Kidney (tissue), 14 donors: ENCODE results near the gene TACR2. TPM values are rescaled to one million over a fixed set of nuclear protein-coding genes. Genes with fewer than 3 reads are reported as not detected.

ENCODE experiments used
- DNase-seq, 5 donors: peaks; one replicate each; pipeline ENCODE4 v3.0.0-alpha.2; 2013 to 2020
- FAIRE-seq: peaks from 2 replicates; lab custom pipeline; 2012; peaks lifted over from hg19 to GRCh38; lab: Jason Lieb, UNC
- H3K27ac ChIP-seq, 2 donors: one replicate each; pipeline ENCODE4 v1.7.0; 2013; ENCODE audit warnings: low read depth in 2 of 2, low read length in 2 of 2, inconsistent platforms in 1 of 2
- H3K27me3 ChIP-seq: one replicate; pipeline ENCODE4 v1.7.1; 2013; ENCODE audit warnings: low read length, inconsistent platforms; ENCODE audit not compliant: control insufficient read depth, insufficient read depth
- H3K36me3 ChIP-seq, 3 donors: one replicate each; pipeline versions ENCODE4 v1.7.0 to v1.7.1; 2013; ENCODE audit warnings: low read length in 3 of 3, control low read depth in 1 of 3, inconsistent platforms in 1 of 3; ENCODE audit not compliant: insufficient read depth in 3 of 3, control insufficient read depth in 2 of 3
- H3K4me1 ChIP-seq, 3 donors: one replicate each; pipeline versions ENCODE4 v1.7.0 to v1.7.1; 2013; ENCODE audit warnings: low read length in 3 of 3, inconsistent platforms in 1 of 3, low read depth in 1 of 3; ENCODE audit not compliant: control insufficient read depth in 2 of 3, insufficient read depth in 2 of 3
- H3K4me3 ChIP-seq, 3 donors: one replicate each; pipeline versions ENCODE4 v1.7.0 to v1.8.1; 2013; ENCODE audit warnings: low read length in 3 of 3, control low read depth in 1 of 3, inconsistent platforms in 1 of 3
- H3K9ac ChIP-seq, 3 donors: one replicate each; pipeline versions ENCODE4 v1.7.0 to v1.7.1; 2013; ENCODE audit warnings: low read length in 3 of 3, control low read depth in 1 of 3, inconsistent platforms in 1 of 3
- H3K9me3 ChIP-seq, 3 donors: one replicate each; pipeline versions ENCODE4 v1.7.0 to v1.7.1; 2013; ENCODE audit warnings: low read length in 3 of 3, control low read depth in 1 of 3, inconsistent platforms in 1 of 3; ENCODE audit not compliant: control insufficient read depth in 2 of 3, insufficient read depth in 1 of 3
- intact Hi-C: fragments of 100-400 bp; cut with DNase I; formaldehyde crosslinking; loops from one replicate; pipeline ENCODE4 v1.11.1; 2022
- polyA plus RNA-seq: library from polyadenylated mRNA; stranded (reverse); fragments of 350-450 nt; fragmentation: Illumina TruSeq; extraction: RNeasy Lipid Tissue Mini Kit (QIAGEN cat#74804); gene quantifications from one replicate; pipeline ENCODE4 v1.2.3, GENCODE V29; 2014; ENCODE audit warnings: low read depth, low replicate concordance; ENCODE audit not compliant: insufficient read depth
- total RNA-seq: library from RNA; stranded (reverse); fragmentation: NEBNext Ultra II Directional; extraction: Animal tissue kit (Norgen Biotek cat#: 25700); gene quantifications from one replicate; pipeline ENCODE4 v1.2.1, GENCODE V29; 2021
- TF ChIP-seq, protein P1 (sequence below): IDR thresholded peaks from 3 replicates; pipeline ENCODE4 v1.5.1; 2012; ENCODE audit warnings: mild to moderate bottlenecking, moderate library complexity, borderline replicate concordance; ENCODE audit not compliant: insufficient read depth; ENCODE audit errors: extremely low read depth
- donor health status: control.
- donor health status: control.
- donor health status: control.
- donor health status: control.
- donor health status: control.
- donor health status: DM: yes; HTN: yes; CAD: no.
- donor health status: Normal renal cell carcinoma (clear cell type).

TACR2 gene
- total and polyA plus RNA-seq, 2 donors from 2014 or later = 0.37 to 0.38 TPM

DNA sequence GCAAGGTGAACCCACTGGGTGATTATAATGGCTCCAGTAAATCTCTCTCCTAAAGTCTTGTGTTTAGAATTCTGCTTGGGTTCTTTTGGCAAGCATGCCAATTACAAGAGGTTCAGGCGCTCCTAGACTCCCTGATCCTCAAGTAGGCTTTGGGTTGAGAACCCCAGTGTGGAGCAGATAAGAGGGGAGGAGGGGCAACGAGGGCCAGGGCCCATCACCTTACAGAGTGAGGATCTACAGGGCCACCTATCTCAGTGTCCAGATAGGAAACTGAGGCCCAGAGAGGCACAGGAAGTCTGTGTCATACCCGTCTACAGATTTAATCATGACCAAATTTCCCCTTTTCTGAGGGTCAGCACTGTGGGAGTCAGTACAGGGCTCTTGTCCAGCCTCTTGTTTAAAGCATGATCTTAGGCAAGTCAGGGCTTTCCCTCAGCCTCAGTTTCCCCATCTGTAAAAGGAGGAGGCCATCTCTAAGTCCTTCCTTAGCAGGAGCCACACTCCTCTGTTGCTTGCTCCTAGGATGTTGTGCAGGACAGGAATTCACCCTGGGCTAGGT, 4.4 kb downstream of the TACR2 start:
- Histone ChIP-seq H3K4me3 (no peak overlapping the region), H3K36me3 (no peaks in the 10 kb centered on the region), H3K4me1 (peaks cover 0 to 5% (median 0%) of the 10 kb centered on the region in 3 donors), H3K9ac (no peak overlapping the region), H3K27me3 (no peaks in the 10 kb centered on the region), H3K9me3 (no peaks in the 10 kb centered on the region), H3K27ac (no peak overlapping the region)
- FAIRE-seq (no peak), DNase-seq (no peak)
- intact Hi-C loops = no loop called here
- TF ChIP-seq, protein P1, sequence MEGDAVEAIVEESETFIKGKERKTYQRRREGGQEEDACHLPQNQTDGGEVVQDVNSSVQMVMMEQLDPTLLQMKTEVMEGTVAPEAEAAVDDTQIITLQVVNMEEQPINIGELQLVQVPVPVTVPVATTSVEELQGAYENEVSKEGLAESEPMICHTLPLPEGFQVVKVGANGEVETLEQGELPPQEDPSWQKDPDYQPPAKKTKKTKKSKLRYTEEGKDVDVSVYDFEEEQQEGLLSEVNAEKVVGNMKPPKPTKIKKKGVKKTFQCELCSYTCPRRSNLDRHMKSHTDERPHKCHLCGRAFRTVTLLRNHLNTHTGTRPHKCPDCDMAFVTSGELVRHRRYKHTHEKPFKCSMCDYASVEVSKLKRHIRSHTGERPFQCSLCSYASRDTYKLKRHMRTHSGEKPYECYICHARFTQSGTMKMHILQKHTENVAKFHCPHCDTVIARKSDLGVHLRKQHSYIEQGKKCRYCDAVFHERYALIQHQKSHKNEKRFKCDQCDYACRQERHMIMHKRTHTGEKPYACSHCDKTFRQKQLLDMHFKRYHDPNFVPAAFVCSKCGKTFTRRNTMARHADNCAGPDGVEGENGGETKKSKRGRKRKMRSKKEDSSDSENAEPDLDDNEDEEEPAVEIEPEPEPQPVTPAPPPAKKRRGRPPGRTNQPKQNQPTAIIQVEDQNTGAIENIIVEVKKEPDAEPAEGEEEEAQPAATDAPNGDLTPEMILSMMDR = no peak

DNA sequence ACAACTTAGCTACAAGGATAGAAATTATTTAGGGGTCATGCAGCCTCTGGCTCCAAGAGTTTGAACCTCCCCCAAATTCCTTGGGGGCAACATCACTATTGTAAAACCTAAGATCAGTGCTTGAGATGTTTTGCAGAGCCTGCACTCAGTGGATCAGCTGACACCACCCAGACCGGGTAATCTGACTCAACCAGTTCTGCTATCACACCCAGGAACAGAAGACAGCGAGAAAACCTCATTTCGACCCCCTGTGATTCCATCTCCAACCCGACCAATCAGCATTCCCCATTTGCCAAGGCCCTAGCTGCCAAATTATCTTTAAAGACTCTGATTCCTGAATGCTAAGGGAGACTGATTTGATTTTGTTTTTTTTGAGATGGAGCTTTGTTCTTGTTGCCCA, 5.2 kb downstream of the TACR2 start:
- intact Hi-C loops = no loop called here

DNA sequence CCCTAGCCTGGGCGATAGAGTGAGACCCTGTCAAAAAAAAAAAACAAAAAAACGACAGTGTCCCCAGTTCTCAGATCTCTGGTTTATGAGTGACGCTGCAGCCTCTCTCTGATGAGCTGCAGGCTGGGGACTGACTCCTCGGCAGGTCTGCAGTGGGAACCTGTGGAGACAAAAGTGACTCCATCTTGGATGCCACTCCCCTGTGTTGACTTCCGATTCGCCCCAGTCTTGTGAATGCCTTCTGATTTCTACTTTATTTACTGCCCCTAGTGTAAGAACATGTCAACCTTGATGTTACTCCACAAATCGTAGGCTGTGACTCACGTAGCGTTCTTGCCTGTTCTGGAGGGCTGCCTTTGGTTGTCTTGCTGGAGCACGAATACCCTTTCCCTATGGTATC, 6.2 kb downstream of the TACR2 start:
- H3K27ac ChIP-seq = no peak overlapping the region
- no peak overlapping the region for H3K4me3 ChIP-seq
- DNase-seq (no peak), FAIRE-seq (no peak)
- no peak overlapping the region for H3K9ac ChIP-seq
- TF ChIP-seq, protein P1 = no peak
- H3K4me1 ChIP-seq = peaks cover 0 to 11% (median 0%) of the 10 kb centered on the region in 3 donors
- intact Hi-C loops = no loop called here
- no peaks in the 10 kb centered on the region for H3K9me3 ChIP-seq
- no peaks in the 10 kb centered on the region for H3K36me3 ChIP-seq
- H3K27me3 ChIP-seq = no peaks in the 10 kb centered on the region

More for the DNA sequence above, 5.2 kb downstream of the TACR2 start:
- H3K4me1 ChIP-seq = peaks cover 0 to 11% (median 0%) of the 10 kb centered on the region in 3 donors
- H3K9ac ChIP-seq = no peak overlapping the region
- TF ChIP-seq, protein P1 = no peak
- H3K9me3 ChIP-seq = no peaks in the 10 kb centered on the region
- no peak overlapping the region for H3K4me3 ChIP-seq
- no peak for DNase-seq
- H3K27ac ChIP-seq = no peak overlapping the region
- no peaks in the 10 kb centered on the region for H3K36me3 ChIP-seq
- no peak for FAIRE-seq
- no peaks in the 10 kb centered on the region for H3K27me3 ChIP-seq

DNA sequence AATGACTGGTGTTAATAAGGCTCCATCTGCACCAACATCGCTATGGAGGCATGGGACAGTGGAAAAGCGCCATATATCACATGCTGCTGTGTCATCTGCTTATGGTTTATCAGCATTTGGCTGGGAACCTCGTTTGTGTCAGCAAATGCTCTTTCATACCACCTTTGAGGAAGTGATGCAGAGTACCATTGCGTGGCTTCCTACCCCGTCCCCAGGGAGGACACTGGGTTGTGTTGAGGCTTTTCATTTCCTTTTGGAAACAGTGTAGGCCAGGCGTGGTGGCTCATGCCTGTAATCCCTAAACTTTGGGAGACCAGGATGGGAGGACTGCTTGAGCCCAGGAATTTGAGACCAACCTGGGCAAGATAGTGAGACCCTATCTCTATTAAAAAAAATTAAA, 6.8 kb downstream of the TACR2 start:
- Histone ChIP-seq H3K9me3 (no peaks in the 10 kb centered on the region), H3K9ac (no peak overlapping the region), H3K27me3 (no peaks in the 10 kb centered on the region), H3K27ac (no peak overlapping the region), H3K36me3 (no peaks in the 10 kb centered on the region), H3K4me1 (peaks cover 0 to 11% (median 0%) of the 10 kb centered on the region in 3 donors), H3K4me3 (no peak overlapping the region)
- DNase-seq (no peak), FAIRE-seq (no peak)
- TF ChIP-seq, protein P1 = no peak
- intact Hi-C loops = no loop called here
